Pancreas (tissue), 10 donors: ENCODE results near the gene LIM2. TPM values are rescaled to one million over a fixed set of nuclear protein-coding genes. Genes with fewer than 3 reads are reported as not detected.

Experiments used
- ATAC-seq, 4 donors: fragments of 200-7000 bp; cut with Tn5 transposase; one replicate each; pipeline versions ENCODE4 v1.8.0 to v1.9.1; 2020; ENCODE audit warnings: mild to moderate bottlenecking in 4 of 4, moderate library complexity in 4 of 4
- DNase-seq, 6 donors: peaks; one replicate each; pipeline ENCODE4 v3.0.0-alpha.2; 2020
- FAIRE-seq: peaks from 2 replicates; lab custom pipeline; 2012; peaks lifted over from hg19 to GRCh38; lab: Jason Lieb, UNC
- H3K27ac ChIP-seq, 4 donors: fragments of 200-600 bp; sonication (generic); 1 replicate in 3 of 4; 2 replicates in 1 of 4; pipeline versions ENCODE4 v1.5.0 to v1.8.0; 2020
- H3K27me3 ChIP-seq, 4 donors: fragments of 200-600 bp; one replicate each; pipeline ENCODE4 v1.8.0; 2021
- H3K36me3 ChIP-seq, 3 donors: fragments of 200-600 bp; sonication (generic) in 1 of 3; one replicate each; pipeline versions ENCODE4 v1.5.0 to v1.8.0; 2020 to 2021
- H3K4me1 ChIP-seq, 3 donors: fragments of 200-600 bp; one replicate each; pipeline ENCODE4 v1.8.0; 2021
- H3K4me3 ChIP-seq, 4 donors: fragments of 200-600 bp; sonication (generic) in 2 of 4; one replicate each; pipeline versions ENCODE4 v1.5.0 to v1.8.0; 2020 to 2021
- H3K9me3 ChIP-seq, 4 donors: fragments of 200-600 bp; one replicate each; pipeline ENCODE4 v1.8.0; 2021
- CTCF ChIP-seq, 4 donors: fragments of 200-600 bp; sonication (generic) in 3 of 4; IDR thresholded peaks; one replicate each; pipeline versions ENCODE4 v1.5.0 to v1.8.0; 2021; ENCODE audit warnings: antibody characterized with exemption in 4 of 4
- WGBS, 2 donors: extraction: QIAGEN DNeasy Blood & Tissue Kit; methylation state at CpG; one replicate each; pipeline ENCODE4 v1.1.7; 2013; 5-methylcytosine and 5-hydroxymethylcytosine counted together
- intact Hi-C, 3 donors: fragments of 100-400 bp; cut with DNase I; formaldehyde crosslinking; loops; one replicate each; pipeline versions ENCODE4 v1.11.1 to v1.14.2; 2022
- polyA plus RNA-seq, 2 donors: library from polyadenylated mRNA; stranded (reverse); fragments of 200-250 nt; gene quantifications; one replicate each; pipeline ENCODE4 v1.2.3, GENCODE V29; 2013
- total RNA-seq, 6 donors: library from RNA; stranded (reverse); fragmentation: NEBNext Ultra II Directional in 4 of 6; extraction: Animal tissue kit (Norgen Biotek cat#: 25700) in 4 of 6; gene quantifications; one replicate each; pipeline versions ENCODE4 v1.2.1 to v1.2.4, GENCODE V29; 2021 to 2023
- donor health status: healthy with polysubstance abuse.
- donor health status: DM: no; HTN: no; CAD: no; lungs with moderate emphysema.
- donor health status: DM: no; HTN: no; CAD: no.
- donor health status: control.
- donor health status: control.
- donor health status: Bipolar disorder and iron deficiency.
- donor health status: DM: yes; HTN: yes; CAD: no.
- donor health status: DM: no; HTN: no; CAD: no.
- donor health status: DM: no; HTN: no; CAD: no.
- donor health status: DM: yes; HTN: yes; CAD: no.

The LIM2 gene
- total and polyA plus RNA-seq, 8 donors, result not detected

GRCh38 chr19:51341066-51341465 is 46.7 kb downstream of the LIM2 start:
- FAIRE-seq (no peak), DNase-seq (peak in 1 of 6 donors; percentile 32), ATAC-seq (no peak)
- intact Hi-C loops, result no loop called here
- H3K9me3 ChIP-seq, result no peaks in the 10 kb centered on the region
- TF ChIP-seq CTCF (IDR thresholded peaks at IDR 0.05), result no peak
- WGBS, 2 donors, result 82 to 88% methylated on average over 18 of the region's 18 CpGs
- H3K4me1 ChIP-seq, result peaks cover 0 to 5% (median 5%) of the 10 kb centered on the region in 3 donors
- H3K4me3 ChIP-seq, result no peak overlapping the region
- H3K36me3 ChIP-seq, result no peaks in the 10 kb centered on the region
- H3K27ac ChIP-seq, result no peak overlapping the region
- H3K27me3 ChIP-seq, result no peaks in the 10 kb centered on the region

DNA sequence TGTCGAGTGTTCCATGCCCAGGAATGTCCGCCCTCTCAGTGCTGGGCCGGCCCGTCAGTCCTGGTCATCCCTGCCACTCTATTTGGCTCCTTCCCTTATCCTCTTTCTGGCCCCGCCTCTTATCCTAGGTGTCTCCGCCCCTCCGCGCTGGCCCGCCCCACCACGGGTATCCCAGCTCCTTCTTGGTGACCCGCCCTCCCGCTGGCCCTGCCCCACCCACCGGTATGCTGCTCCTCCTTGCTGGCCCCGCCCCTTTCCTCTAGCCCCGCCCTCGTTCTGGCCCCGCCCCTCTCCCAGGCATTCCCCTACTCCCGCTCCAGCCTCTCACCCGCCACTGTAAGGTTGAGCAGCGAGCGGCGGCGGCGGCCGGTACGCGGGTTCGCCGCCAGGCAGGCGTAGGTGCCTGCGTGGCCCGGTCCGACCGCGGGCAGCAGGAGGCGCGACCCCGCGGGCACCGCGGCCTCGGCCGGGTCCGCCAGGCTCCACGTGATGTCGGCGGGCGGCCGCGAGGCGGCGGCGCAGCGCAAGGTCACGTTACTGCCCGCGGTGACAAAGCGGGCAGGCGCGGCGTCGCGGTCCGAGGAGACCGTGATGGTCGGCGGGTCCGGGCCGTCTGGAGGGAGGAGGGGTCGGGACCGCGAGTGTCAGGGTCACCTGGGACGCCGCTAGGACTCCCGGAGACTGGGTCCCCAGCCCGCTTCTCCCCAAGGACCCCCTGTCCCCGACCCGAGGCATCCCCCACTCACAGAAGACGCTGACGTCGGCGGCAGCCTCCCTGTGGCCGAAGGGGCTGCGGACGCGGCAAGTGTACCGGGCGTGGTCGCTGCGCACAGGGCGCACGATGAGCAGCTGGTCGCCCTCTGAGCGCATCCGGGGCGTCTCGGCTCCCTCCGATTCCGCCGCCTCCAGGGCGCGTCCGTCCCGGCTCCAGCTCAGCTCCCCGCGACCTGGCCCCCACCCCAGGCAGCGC is 47.8 kb downstream of the LIM2 start:
- Histone ChIP-seq H3K4me3 (peak overlapping the region; percentile 27 to 79 (median 52)), H3K9me3 (no peaks in the 10 kb centered on the region), H3K4me1 (peaks cover 0 to 5% (median 5%) of the 10 kb centered on the region in 3 donors), H3K36me3 (no peaks in the 10 kb centered on the region), H3K27ac (peak overlapping the region in 1 of 4 donors; percentile 15), H3K27me3 (no peaks in the 10 kb centered on the region)
- peak; percentile 93 to 97 (median 95) for ATAC-seq
- 4 to 5% methylated on average over 75 to 107 of the region's 107 CpGs for WGBS, 2 donors
- DNase-seq, result peak; percentile 95 to 98 (median 97)
- intact Hi-C loops, result loop anchor here in 1 of 3 donors (10.0 kb wide), 1 partner anchor 85 kb away; no protein-coding TSS in a partner anchor
- no peak for FAIRE-seq
- no peak for TF ChIP-seq CTCF (IDR thresholded peaks at IDR 0.05)

- Histone ChIP-seq H3K36me3 (no peaks in the 10 kb centered on the region), H3K27me3 (no peaks in the 10 kb centered on the region), H3K4me1 (peaks cover 0 to 5% (median 5%) of the 10 kb centered on the region in 3 donors), H3K9me3 (no peaks in the 10 kb centered on the region), H3K4me3 (peak overlapping the region; percentile 26 to 79 (median 52)), H3K27ac (peak overlapping the region in 1 of 4 donors; percentile 15)
- 1 to 2% methylated on average over 10 of the region's 10 CpGs for WGBS, 2 donors
- TF ChIP-seq CTCF (IDR thresholded peaks at IDR 0.05), result no peak
- ATAC-seq (peak in 1 of 4 donors; percentile 1), DNase-seq (no peak), FAIRE-seq (no peak)
- intact Hi-C loops, result loop anchor here in 1 of 3 donors (10.0 kb wide), 1 partner anchor 86 kb away; no protein-coding TSS in a partner anchor
These were observed 48.5 kb downstream of the LIM2 start for GRCh38 chr19:51339313-51339686.

- H3K27ac ChIP-seq, result peak overlapping the region in 1 of 4 donors; percentile 15
- ATAC-seq (peak; percentile 80 to 91 (median 84)), DNase-seq (peak; percentile 67 to 92 (median 82)), FAIRE-seq (no peak)
- no peaks in the 10 kb centered on the region for H3K36me3 ChIP-seq
- H3K27me3 ChIP-seq, result no peaks in the 10 kb centered on the region
- intact Hi-C loops, result loop anchor here in 1 of 3 donors (10.0 kb wide), 1 partner anchor 86 kb away; no protein-coding TSS in a partner anchor
- H3K9me3 ChIP-seq, result no peaks in the 10 kb centered on the region
- peaks cover 0 to 5% (median 5%) of the 10 kb centered on the region in 3 donors for H3K4me1 ChIP-seq
- H3K4me3 ChIP-seq, result peak overlapping the region; percentile 26 to 79 (median 52)
- WGBS, 2 donors, result 2% methylated on average over 43 of the region's 43 CpGs
- TF ChIP-seq CTCF (IDR thresholded peaks at IDR 0.05), result peak; percentile 66 to 87 (median 78)
These were observed 49.0 kb downstream of the LIM2 start for GRCh38 chr19:51338563-51339312.
